ENCODE measurements around the gene RP9.
"Not testable (repeated sequence)": the region's sequence is repeated elsewhere in the genome, so short reads cannot be mapped to it uniquely, and the experiment has no call there.

Gene RP9

DNA sequence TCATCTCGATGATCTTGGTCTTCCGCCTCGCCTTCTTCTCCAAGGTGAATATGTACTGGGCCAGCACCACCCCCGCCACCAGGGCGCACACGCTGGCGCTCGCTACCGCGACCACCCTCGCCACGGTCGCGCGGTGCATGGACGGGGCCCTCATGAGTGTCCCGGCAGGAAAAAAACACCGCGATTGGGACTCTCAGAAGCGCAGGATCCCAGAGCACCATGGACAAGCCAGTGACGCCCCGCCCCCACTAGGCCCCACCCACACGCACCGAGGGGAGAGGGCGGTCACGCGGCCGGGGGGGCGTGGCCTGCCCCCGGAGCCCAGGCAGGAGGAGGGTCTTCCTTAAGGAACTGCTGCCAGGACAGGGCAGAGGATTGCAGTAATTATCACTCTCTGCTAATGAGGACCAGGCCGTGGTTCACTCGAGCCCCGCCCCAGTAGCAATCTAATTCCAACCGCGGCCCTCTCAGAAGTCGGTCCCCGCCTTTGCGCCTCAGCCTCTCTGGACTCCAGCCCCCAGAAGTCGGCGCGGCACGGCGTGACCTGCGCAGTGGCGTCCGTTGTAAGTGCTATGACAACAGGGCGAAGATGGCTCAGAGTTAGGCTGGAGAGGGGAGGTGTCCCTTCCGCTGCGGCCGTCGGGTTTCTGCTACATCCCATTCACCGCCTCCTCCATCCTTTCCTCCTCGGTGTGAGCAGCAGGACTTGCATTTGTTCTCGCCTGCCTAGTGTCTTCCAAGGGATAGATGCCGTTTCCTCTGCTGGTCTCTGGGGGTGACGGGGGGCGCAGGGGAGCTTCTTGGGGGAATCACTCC is 20.0 kb upstream of the RP9 start, which contains the start of gene BBS9:
TSS of gene BBS9 (plus strand) at position 575 of the 816 bp plus-strand sequence. CDS start 16,689 bp downstream, outside the sequence.
- in situ Hi-C loops (cut with HindIII; ENCODE audit: low pct_unique_long_range_greater_than_20kb, low sequenced_read_pairs) = no loop called here
- no peak for TF ChIP-seq JUND (IDR thresholded peaks at IDR 0.05; ENCODE audit: low read depth)

DNA sequence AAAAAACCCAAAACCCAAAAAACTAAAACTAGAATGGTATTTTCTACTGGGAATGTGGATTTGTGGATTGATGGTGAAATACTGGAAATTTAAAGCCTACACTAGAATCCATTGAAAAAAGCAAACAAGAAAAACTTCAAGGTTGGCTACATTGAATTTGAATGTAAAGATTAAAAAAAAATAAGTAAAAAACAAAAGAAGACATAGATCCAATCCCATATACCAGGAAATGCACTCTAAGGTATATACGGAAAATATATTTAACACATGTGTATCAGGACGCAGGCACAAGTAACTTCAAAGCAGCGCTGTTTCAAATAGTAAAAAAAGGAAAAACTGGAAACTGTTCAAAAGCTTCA is 19.4 kb upstream of the RP9 start:
- DNase-seq (ENCODE audit: low read depth in 1 of 2, low spot score in 1 of 2) = peak in 1 of 2 experiments; percentile 23
- in situ Hi-C loops (cut with HindIII; ENCODE audit: low pct_unique_long_range_greater_than_20kb, low sequenced_read_pairs) = no loop called here
- TF ChIP-seq JUND (IDR thresholded peaks at IDR 0.05; ENCODE audit: low read depth) = no peak

More for the DNA sequence above, 20.0 kb upstream of the RP9 start, which contains the start of gene BBS9:
- DNase-seq (ENCODE audit: low read depth in 1 of 2, low spot score in 1 of 2) = peak; percentile 96 to 98

DNA sequence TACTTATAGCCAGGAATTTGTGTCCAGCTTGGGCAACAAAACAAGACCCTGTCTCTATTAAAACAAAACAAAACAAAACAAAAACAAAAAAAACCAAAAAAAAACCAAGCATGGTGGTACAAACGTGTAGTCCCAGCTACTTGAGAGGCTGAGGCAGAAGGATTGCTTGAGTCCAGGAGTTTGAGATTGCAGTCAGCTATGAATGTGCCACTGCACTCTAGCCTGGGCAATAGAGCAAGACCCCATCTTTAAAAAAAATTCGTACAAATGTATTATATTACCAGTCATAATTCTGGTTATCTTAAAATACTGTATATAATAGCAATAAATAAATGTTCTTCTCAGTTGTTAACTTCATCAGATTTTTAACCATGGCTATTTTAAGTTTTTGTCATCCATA is 17.9 kb upstream of the RP9 start:
- no peak for TF ChIP-seq JUND (IDR thresholded peaks at IDR 0.05; ENCODE audit: low read depth)
- in situ Hi-C loops (cut with HindIII; ENCODE audit: low pct_unique_long_range_greater_than_20kb, low sequenced_read_pairs) = no loop called here
- no peak for DNase-seq (ENCODE audit: low read depth in 1 of 2, low spot score in 1 of 2)

DNA sequence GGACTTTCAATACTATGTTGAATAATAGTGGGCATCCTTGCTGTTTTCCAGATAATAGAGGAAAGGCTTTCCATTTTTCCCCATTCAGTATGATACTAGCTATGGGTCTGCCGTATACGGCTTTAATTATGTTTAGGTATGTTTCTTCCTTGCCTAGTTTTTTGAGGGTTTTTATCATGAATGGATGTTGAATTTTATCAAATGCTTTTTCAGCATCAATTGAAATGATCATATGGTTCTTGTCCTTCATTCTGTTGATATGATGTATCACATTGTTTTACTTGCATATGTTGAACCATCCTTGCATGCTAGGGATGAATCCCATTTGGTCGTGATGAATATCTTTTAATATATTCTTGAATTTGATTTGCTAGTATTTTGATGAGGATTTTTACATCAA is 9.2 kb upstream of the RP9 start:
- in situ Hi-C loops (cut with HindIII; ENCODE audit: low pct_unique_long_range_greater_than_20kb, low sequenced_read_pairs) = no loop called here
- TF ChIP-seq JUND (IDR thresholded peaks at IDR 0.05; ENCODE audit: low read depth) = no peak
- no peak for DNase-seq (ENCODE audit: low read depth in 1 of 2, low spot score in 1 of 2)

DNA sequence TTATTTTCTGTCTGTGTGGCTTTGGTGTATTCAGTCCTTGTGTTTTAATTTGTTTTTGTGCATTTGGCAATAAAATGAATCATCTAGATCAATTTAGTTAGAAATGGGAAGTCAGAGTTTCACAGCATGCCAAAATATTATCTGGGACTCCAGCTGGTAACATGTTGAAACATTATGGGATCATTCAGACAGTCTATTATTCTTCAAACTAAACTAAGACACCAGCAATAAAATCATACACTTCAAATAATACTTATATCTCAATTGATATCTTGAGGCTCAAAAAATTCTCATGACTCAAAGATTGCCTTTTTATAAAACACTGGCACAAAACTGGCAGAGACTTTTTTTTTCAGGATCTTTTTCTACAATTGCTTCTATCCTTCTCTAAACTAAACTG is 5.8 kb upstream of the RP9 start:
- no peak for TF ChIP-seq JUND (IDR thresholded peaks at IDR 0.05; ENCODE audit: low read depth)
- DNase-seq (ENCODE audit: low read depth in 1 of 2, low spot score in 1 of 2) = no peak
- in situ Hi-C loops (cut with HindIII; ENCODE audit: low pct_unique_long_range_greater_than_20kb, low sequenced_read_pairs) = no loop called here

DNA sequence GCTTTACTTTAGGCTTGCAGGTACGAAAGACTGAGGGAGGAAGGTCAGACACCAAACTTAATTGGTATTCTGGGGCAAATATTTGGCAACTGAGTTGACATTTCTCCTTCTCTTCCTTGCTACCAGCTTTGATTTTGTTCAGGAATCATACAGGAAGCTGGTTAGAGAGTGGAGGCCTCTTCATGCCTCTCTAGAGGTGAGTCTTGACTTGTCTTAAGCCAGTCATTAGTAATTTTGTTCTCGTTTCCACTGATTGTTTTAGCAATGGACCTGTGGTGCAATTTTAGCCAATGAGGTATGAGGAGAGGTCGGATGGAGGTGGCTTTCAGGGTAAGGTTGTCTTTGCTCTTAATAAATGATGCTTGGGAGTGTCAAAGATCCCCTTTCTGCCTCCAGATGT is 2.4 kb upstream of the RP9 start:
- in situ Hi-C loops (cut with HindIII; ENCODE audit: low pct_unique_long_range_greater_than_20kb, low sequenced_read_pairs) = no loop called here
- no peak for TF ChIP-seq JUND (IDR thresholded peaks at IDR 0.05; ENCODE audit: low read depth)
- DNase-seq (ENCODE audit: low read depth in 1 of 2, low spot score in 1 of 2) = no peak

DNA sequence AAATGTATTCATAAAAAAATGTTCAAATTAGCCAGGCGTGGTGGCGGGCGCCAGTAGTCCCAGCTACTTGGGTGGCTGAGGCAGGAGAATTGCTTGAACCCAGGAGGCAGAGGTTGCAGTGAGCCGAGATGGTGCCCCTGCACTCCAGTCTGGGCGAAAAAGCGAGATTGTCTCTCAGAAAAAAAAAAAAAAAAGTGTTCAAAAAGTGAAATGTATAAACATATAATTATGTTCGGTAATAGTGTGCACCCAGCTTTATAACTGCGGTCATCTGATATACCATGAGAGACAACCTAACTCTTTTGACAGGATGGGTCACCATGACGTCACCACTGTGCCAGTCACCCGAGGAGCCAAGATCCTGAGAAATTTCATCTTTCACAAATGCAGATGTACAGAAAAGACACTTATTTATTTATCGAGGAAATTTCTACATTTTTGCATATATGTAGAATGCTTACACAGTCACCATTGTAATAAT is 594 bp upstream of the RP9 start:
- in situ Hi-C loops (cut with HindIII; ENCODE audit: low pct_unique_long_range_greater_than_20kb, low sequenced_read_pairs) = no loop called here
- no peak for TF ChIP-seq JUND (IDR thresholded peaks at IDR 0.05; ENCODE audit: low read depth)
- DNase-seq (ENCODE audit: low read depth in 1 of 2, low spot score in 1 of 2) = no peak

DNA sequence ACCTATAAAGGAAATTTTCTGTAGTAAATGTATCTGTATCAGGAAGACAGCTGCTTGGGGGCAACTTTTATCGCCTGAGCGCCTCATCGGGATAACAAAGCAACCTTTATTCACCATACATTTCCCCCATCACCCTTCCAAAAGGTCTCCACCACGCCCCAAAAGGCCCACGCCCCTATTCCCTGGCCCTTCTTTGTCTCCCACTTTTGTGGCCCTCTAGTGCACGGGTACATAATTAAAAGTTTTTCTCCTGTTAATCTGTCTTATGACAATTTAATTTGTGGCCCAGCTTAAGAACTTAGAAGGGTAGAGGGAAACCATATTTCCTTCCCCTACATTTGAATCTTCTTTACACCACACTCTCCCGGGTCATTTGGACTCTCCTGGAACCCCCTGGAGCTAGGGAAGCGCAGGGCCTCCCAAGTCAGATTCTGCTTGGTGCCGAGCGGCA is 625 bp downstream of the RP9 start:
- DNase-seq (ENCODE audit: low read depth in 1 of 2, low spot score in 1 of 2) = no peak
- TF ChIP-seq JUND (IDR thresholded peaks at IDR 0.05; ENCODE audit: low read depth) = no peak
- in situ Hi-C loops (cut with HindIII; ENCODE audit: low pct_unique_long_range_greater_than_20kb, low sequenced_read_pairs) = no loop called here

DNA sequence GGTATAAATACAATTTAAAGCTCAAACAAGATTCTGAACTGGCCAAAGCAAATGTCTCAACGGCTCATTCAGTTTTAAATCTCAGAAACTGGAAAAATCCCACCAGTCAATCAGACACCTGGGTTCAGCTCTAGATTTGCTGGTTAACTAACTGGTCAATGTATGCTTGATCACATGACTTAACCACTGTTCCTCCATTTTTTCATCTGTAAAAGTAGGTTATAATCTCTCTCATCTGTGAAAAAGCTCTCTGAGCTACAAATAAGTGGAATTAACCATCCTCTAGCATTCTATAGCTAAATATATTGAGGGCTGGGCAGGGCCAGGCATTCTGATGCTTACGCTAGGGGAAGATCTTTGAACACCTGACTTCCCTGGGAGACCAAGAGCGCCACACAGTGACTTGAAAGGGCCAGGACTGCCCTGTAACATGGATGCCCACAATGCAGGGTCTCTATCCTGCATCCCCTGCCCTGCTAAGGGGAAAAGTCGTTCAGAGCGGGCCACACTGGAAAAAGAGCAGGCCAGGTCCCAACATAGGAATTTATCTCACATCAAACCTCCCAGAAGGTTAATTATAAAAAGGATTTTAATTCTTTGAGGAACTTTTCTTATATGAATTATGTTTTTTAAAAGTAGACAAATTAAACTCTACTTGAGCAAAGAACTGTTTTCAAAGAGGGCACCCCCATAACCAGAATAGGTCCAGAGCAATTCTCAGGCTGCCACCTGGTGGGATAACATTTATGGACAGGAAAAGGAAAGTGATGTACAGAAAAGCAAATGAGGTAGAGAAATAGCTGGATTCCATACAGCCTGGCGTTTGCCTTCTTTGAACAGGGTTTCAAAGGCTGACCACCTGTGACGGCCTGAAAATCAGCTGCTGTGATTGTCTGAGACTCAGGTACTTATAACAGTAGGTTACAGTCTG is 1.8 kb downstream of the RP9 start:
- in situ Hi-C loops (cut with HindIII; ENCODE audit: low pct_unique_long_range_greater_than_20kb, low sequenced_read_pairs) = no loop called here
- DNase-seq (ENCODE audit: low read depth in 1 of 2, low spot score in 1 of 2) = peak in 1 of 2 experiments; percentile 72
- no peak for TF ChIP-seq JUND (IDR thresholded peaks at IDR 0.05; ENCODE audit: low read depth)

DNA sequence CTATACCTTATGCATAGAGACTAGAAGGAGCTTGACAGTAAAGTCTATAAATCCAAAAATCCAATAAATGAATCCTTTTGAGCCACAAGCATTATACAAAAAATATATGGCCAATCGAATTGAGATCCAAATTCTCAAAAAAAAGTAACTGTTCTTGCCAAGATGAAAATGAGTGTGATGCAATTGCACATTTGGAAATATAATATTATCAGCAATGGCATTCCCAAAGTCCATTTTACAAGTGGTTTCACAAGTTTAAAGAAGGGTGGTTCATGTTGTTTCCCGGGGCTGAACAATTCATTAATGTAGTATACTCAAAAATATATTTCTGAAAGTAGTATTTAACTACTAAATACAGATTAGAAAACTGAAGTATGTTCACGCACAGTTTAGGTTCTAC is 7.3 kb downstream of the RP9 start:
- TF ChIP-seq JUND (IDR thresholded peaks at IDR 0.05; ENCODE audit: low read depth) = no peak
- no peak for DNase-seq (ENCODE audit: low read depth in 1 of 2, low spot score in 1 of 2)
- in situ Hi-C loops (cut with HindIII; ENCODE audit: low pct_unique_long_range_greater_than_20kb, low sequenced_read_pairs) = no loop called here

DNA sequence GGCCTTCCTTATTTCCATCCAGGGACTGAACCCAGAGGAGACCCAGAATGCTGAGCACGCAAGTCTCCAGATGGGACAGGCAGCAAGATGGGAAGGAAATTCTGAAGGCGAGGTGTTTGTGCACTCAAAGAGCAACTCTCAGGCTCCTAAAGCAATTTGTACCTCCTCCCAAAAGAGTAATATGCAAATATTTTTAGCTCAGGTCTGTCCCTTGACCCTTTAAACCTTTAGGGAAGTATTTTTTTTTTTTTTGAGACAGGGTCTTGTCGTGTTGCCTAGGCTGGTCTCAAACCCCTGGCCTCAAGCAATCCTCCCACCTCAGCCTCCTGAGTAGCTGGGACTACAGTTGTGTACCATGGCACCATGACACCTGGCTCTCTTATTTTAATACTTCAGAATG is 8.4 kb downstream of the RP9 start:
- in situ Hi-C loops (cut with HindIII; ENCODE audit: low pct_unique_long_range_greater_than_20kb, low sequenced_read_pairs) = no loop called here
- no peak for TF ChIP-seq JUND (IDR thresholded peaks at IDR 0.05; ENCODE audit: low read depth)
- DNase-seq (ENCODE audit: low read depth in 1 of 2, low spot score in 1 of 2) = no peak

DNA sequence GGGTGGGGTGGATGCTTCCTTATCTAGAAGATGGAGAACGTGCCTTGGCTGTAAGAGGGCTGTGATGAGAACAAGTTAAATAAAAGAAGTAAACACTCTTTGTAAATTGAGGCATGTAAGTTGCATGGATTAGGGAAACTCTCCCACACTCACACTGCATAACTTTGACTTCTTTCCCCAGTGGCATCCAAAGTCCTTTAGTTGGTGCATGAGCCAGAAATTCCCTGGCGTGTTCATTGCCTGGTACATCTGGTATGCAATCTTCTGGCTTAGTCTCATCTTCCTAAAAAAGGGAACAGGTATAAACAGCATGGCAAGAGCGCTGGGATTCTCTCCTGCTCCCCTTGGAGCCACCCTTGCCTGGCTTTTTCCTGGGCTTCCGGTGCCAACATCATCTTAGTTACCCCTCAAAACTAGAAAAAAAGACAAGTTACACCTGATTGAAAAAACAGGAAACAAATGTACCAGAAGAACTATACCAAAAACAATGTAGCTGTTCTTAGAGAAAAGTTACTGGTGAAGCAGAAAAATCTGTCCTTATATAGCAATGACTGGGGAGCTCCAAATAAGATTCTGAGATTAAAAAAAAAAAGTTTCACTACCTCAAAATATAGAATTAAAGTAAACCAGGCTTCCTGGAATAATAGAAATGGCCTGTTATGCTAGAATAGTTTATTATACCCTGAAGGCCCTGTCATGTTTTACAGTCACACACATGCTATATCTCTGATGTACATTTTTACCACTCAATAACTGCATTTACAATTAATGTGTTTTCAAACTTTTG is 9.9 kb downstream of the RP9 start:
- no peak for DNase-seq (ENCODE audit: low read depth in 1 of 2, low spot score in 1 of 2)
- no peak for TF ChIP-seq JUND (IDR thresholded peaks at IDR 0.05; ENCODE audit: low read depth)
- in situ Hi-C loops (cut with HindIII; ENCODE audit: low pct_unique_long_range_greater_than_20kb, low sequenced_read_pairs) = no loop called here

DNA sequence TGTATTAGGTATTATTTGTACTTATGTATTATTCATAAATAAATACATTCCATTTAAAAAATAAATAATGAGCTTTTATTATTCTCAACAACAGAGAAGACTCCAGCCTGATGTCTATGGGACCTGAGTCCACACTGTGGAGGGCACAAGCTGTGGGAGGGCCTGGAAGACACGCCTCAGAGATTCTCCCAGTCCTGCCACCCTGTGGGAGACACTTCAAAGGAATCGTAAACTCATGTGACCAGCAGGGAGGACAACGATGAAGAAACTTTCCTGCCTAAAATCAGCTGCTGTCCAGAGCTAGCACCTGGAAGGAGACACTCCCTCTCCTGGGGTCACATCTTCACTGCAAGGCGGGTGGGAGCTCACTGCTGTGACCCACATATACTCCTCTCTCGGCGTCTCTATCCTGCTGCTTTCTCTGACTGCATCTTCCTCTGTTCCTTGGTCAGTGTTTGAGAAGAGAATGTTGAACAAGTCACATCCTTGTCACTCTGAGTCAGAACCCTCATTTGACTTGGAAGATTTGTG is 14.4 kb downstream of the RP9 start:
- DNase-seq (ENCODE audit: low read depth in 1 of 2, low spot score in 1 of 2); in situ Hi-C loops (cut with HindIII; ENCODE audit: low pct_unique_long_range_greater_than_20kb, low sequenced_read_pairs): not testable (repeated sequence)

Data from T47D (cell line).